ENCODE measurements around the gene TOMT. TPM values are rescaled to one million over a fixed set of nuclear protein-coding genes. Genes with fewer than 3 reads are reported as not detected.
A peak's percentile ranks its signal among the peaks of the same experiment; 100 is the strongest.

TOMT gene
- total and polyA plus RNA-seq, 2 of the 4 experiments (the other 2 are of a cell fraction): not detected

- H2BK120ac ChIP-seq (ENCODE audit: low read depth, low read length): peak overlapping the region; percentile 48
- CTCF ChIA-PET: interaction anchor here (1.8 kb wide), 1 partner anchor 33 kb away, joined by 6 read pairs; no protein-coding TSS in a partner anchor
- no peaks in the 10 kb centered on the region for H4K20me1 ChIP-seq (ENCODE audit: insufficient read depth, low read length)
- peaks cover 8% of the 10 kb centered on the region; the same call in 1 of the 2 replicates for H3K4me1 ChIP-seq (ENCODE audit: control insufficient read depth, insufficient read depth, low read length)
- H3K23ac ChIP-seq (ENCODE audit: low read depth, low read length): peak overlapping the region; percentile 97
- no peaks in the 10 kb centered on the region for H3K9me3 ChIP-seq (ENCODE audit: control insufficient read depth, insufficient read depth, low read length)
- H3K18ac ChIP-seq (ENCODE audit: low read depth, low read length): peak overlapping the region; percentile 43
- H3K9me1 ChIP-seq (ENCODE audit: insufficient read depth, low read length): peaks cover 14% of the 10 kb centered on the region
- H2BK20ac ChIP-seq (ENCODE audit: low read depth, low read length): peak overlapping the region; percentile 31
- H4K91ac ChIP-seq (ENCODE audit: insufficient read depth, low read depth, low read length): peak overlapping the region; percentile 96
- TSS peak; percentile 90 for BruUV-seq (replicated peaks)
- intact Hi-C loops (cut with micrococcal nuclease) (no loop called here), dilution Hi-C loops (cut with HindIII; ENCODE audit: low sequenced_read_pairs, unreplicated experiment) (no loop called here), in situ Hi-C loops (cut with MboI; ENCODE audit: low sequenced_read_pairs) (no loop called here)
- H3K4me2 ChIP-seq (ENCODE audit: low read depth, low read length): peak overlapping the region; percentile 84
- H3K79me1 ChIP-seq (ENCODE audit: low read depth in 1 of 2, low read length in 2 of 2): peaks cover 0 to 20% of the 10 kb centered on the region in 2 experiments; a peak in 2 of 4 replicates
- TF ChIP-seq POLR2A (IDR thresholded peaks at IDR 0.05; ENCODE audit: low read depth, low read length) (no peak), RCOR1 (IDR thresholded peaks at IDR 0.05; ENCODE audit: insufficient replicate concordance, low read length) (peak; percentile 55), FOS (IDR thresholded peaks at IDR 0.05; ENCODE audit: low read depth, low read length) (no peak), CHD1 (IDR thresholded peaks at IDR 0.05; ENCODE audit: low read depth, low read length) (no peak), CEBPB (IDR thresholded peaks at IDR 0.05; ENCODE audit: low read depth, low read length) (no peak)
- peak overlapping the region; percentile 97 for H3K14ac ChIP-seq (replicated peaks; ENCODE audit: low read depth, low read length)
- H2AK5ac ChIP-seq (ENCODE audit: low read depth, low read length): peak overlapping the region; percentile 83
- no peak for DNase-seq
- H3K27me3 ChIP-seq (ENCODE audit: control insufficient read depth, insufficient read depth, low read length): no peaks in the 10 kb centered on the region
- H4K8ac ChIP-seq (ENCODE audit: low read depth in 2 of 2, low read length in 2 of 2): peak overlapping the region; percentile 96 to 97
- WGBS, 2 experiments (ENCODE audit: extremely low coverage in 2 of 2, insufficient read length in 1 of 2): 0% methylated on average over 4 of the region's 10 CpGs; no CpG with 5 or more reads in 1 of the 2 experiments
- peak overlapping the region; percentile 10; the same call in 1 of the 3 replicates for H2BK15ac ChIP-seq (ENCODE audit: low read depth, low read length)
- H3K56ac ChIP-seq (ENCODE audit: extremely low read depth, insufficient read depth, low read length): peak overlapping the region; percentile 89
- peak overlapping the region; percentile 80 for H2BK5ac ChIP-seq (ENCODE audit: low read depth, low read length, poor library complexity, severe bottlenecking)
- H3K4ac ChIP-seq (ENCODE audit: low read depth, low read length): peak overlapping the region; percentile 96
- H2AK9ac ChIP-seq (replicated peaks; ENCODE audit: low read depth, low read length, poor library complexity): peak overlapping the region; percentile 94
- H3K9ac ChIP-seq (ENCODE audit: low read depth, low read length): peak overlapping the region; percentile 94
- H4K5ac ChIP-seq (ENCODE audit: low read depth, low read length): peak overlapping the region; percentile 73
- ATAC-seq (ENCODE audit: low read depth): no peak; the same call in 1 of the 2 replicates
- H3K4me3 ChIP-seq (ENCODE audit: insufficient read depth, low read depth, low read length): peak overlapping the region; percentile 54
- H3K36me3 ChIP-seq (ENCODE audit: control insufficient read depth, insufficient read depth, low read length): no peaks in the 10 kb centered on the region; the same call in 1 of the 2 replicates
- peak overlapping the region; percentile 96 for H2AFZ ChIP-seq (replicated peaks; ENCODE audit: low read length, poor library complexity)
- POLR2A ChIA-PET (ENCODE audit: unreplicated experiment): interaction anchor here (1.0 kb wide), 1 partner anchor 9 kb away, joined by 4 read pairs; the partner anchor contains the start of gene LAMTOR1
- H3K27ac ChIP-seq (ENCODE audit: insufficient read depth, low read length): peak overlapping the region; percentile 85
These were observed 5.8 kb downstream of the TOMT start for GRCh38 chr11:72111300-72112142.

Measured in IMR-90 (cell line).